Adrenal gland (tissue), 5 donors: ENCODE results near the gene CYS1.

Experiments
- CTCF ChIP-seq, 6 experiments: fragments of 450-650 bp in 4 of 6; fragments of 200-600 bp in 2 of 6; sonication (generic) in 1 of 6; IDR thresholded peaks; 1 replicate in 5 of 6; 2 replicates in 1 of 6; pipeline versions ENCODE4 v1.5.1 to v1.8.0; 2016 to 2021; ENCODE audit warnings: antibody characterized with exemption in 6 of 6, mild to moderate bottlenecking in 2 of 6, moderate library complexity in 1 of 6
- POLR2A ChIP-seq, 2 donors: fragments of 450-650 bp; IDR thresholded peaks; one replicate each; pipeline ENCODE4 v1.6.1; 2017; ENCODE audit warnings: antibody characterized with exemption in 2 of 2, mild to moderate bottlenecking in 2 of 2, moderate library complexity in 1 of 2
- donor health status: DM: no; HTN: no; CAD: no.

GRCh38 chr2:10033251-10034006, 46.8 kb downstream of the CYS1 start:
- TF ChIP-seq POLR2A (IDR thresholded peaks at IDR 0.05): no peak
- TF ChIP-seq CTCF (IDR thresholded peaks at IDR 0.05): no peak
